Trophoblast cell (in vitro differentiated cells and primary cell): ENCODE results near the gene ZNF862.

Source experiments
- DNase-seq, 2 donors: peaks; one replicate each; pipeline ENCODE4 v3.0.0-alpha.2; 2016
- H2AFZ ChIP-seq: 2 replicates; pipeline ENCODE4 v1.6.1; 2013; ENCODE audit warnings: low read length, moderate library complexity, mild to moderate bottlenecking; ENCODE audit not compliant: insufficient read depth, poor library complexity
- H2AK5ac ChIP-seq: 2 replicates; pipeline ENCODE4 v1.6.1; 2013; ENCODE audit warnings: mild to moderate bottlenecking, low read length
- H2BK120ac ChIP-seq: 2 replicates; pipeline ENCODE4 v1.6.1; 2013; ENCODE audit warnings: low read length, mild to moderate bottlenecking, moderate library complexity; ENCODE audit not compliant: insufficient read depth, poor library complexity
- H2BK12ac ChIP-seq: 2 replicates; pipeline ENCODE4 v1.6.1; 2013; ENCODE audit warnings: mild to moderate bottlenecking, low read length, moderate library complexity
- H2BK5ac ChIP-seq: 2 replicates; pipeline ENCODE4 v1.6.1; 2013; ENCODE audit warnings: low read length, low read depth, moderate library complexity, mild to moderate bottlenecking; ENCODE audit not compliant: poor library complexity
- H3K14ac ChIP-seq: 2 replicates; pipeline ENCODE4 v1.6.1; 2013; ENCODE audit warnings: mild to moderate bottlenecking, low read length
- H3K18ac ChIP-seq: 2 replicates; pipeline ENCODE4 v1.6.1; 2013; ENCODE audit warnings: mild to moderate bottlenecking, low read length
- H3K23ac ChIP-seq: 2 replicates; pipeline ENCODE4 v1.6.1; 2013; ENCODE audit warnings: low read length
- H3K27ac ChIP-seq: 2 replicates; pipeline ENCODE4 v1.5.1; 2013; ENCODE audit warnings: low read depth, mild to moderate bottlenecking, inconsistent platforms, low read length, moderate library complexity
- H3K27me3 ChIP-seq: 2 replicates; pipeline ENCODE4 v1.6.1; 2013; ENCODE audit warnings: inconsistent platforms, mild to moderate bottlenecking, low read length, moderate library complexity; ENCODE audit not compliant: insufficient read depth
- H3K36me3 ChIP-seq, 2 experiments: 1 replicate in 1 of 2; 2 replicates in 1 of 2; pipeline ENCODE4 v1.6.1; 2013; ENCODE audit warnings: low read length in 2 of 2, mild to moderate bottlenecking in 2 of 2, moderate library complexity in 1 of 2; ENCODE audit not compliant: insufficient read depth in 2 of 2, control insufficient read depth in 1 of 2
- H3K4ac ChIP-seq: 2 replicates; pipeline ENCODE4 v1.6.1; 2013; ENCODE audit warnings: low read depth, mild to moderate bottlenecking, low read length, moderate library complexity
- H3K4me1 ChIP-seq, 2 experiments: 1 replicate in 1 of 2; 2 replicates in 1 of 2; pipeline ENCODE4 v1.6.1; 2013; ENCODE audit warnings: low read length in 2 of 2, mild to moderate bottlenecking in 2 of 2, moderate library complexity in 1 of 2; ENCODE audit not compliant: insufficient read depth in 2 of 2, control insufficient read depth in 1 of 2
- H3K4me2 ChIP-seq: 2 replicates; pipeline ENCODE4 v1.6.1; 2013; ENCODE audit warnings: inconsistent platforms, mild to moderate bottlenecking, low read length, moderate library complexity
- H3K4me3 ChIP-seq: 2 replicates; pipeline ENCODE4 v1.5.1; 2013; ENCODE audit warnings: mild to moderate bottlenecking, low read depth, low read length, inconsistent platforms
- H3K79me1 ChIP-seq: one replicate; pipeline ENCODE4 v1.6.1; 2013; ENCODE audit warnings: low read length
- H3K79me2 ChIP-seq: 2 replicates; pipeline ENCODE4 v1.6.1; 2013; ENCODE audit warnings: low read length, mild to moderate bottlenecking; ENCODE audit not compliant: control insufficient read depth, insufficient read depth, poor library complexity
- H3K9ac ChIP-seq: 2 replicates; pipeline ENCODE4 v1.6.1; 2013; ENCODE audit warnings: mild to moderate bottlenecking, low read length
- H3K9me3 ChIP-seq: 2 replicates; pipeline ENCODE4 v1.6.1; 2013; ENCODE audit warnings: low read depth, mild to moderate bottlenecking, control low read depth, inconsistent platforms, low read length; ENCODE audit not compliant: insufficient read depth
- H4K12ac ChIP-seq: 2 replicates; pipeline ENCODE4 v1.6.1; 2013; ENCODE audit warnings: low read depth, mild to moderate bottlenecking, low read length, moderate library complexity
- H4K8ac ChIP-seq: 2 replicates; pipeline ENCODE4 v1.6.1; 2013; ENCODE audit warnings: low read depth, mild to moderate bottlenecking, low read length, moderate library complexity
- H4K91ac ChIP-seq: one replicate; pipeline ENCODE4 v1.6.1; 2013; ENCODE audit warnings: low read depth, mild to moderate bottlenecking, low read length, moderate library complexity
- WGBS: extraction: QIAGEN DNeasy Blood & Tissue Kit; methylation state at CpG from one replicate; pipeline ENCODE4 v1.1.7; 2013; ENCODE audit warnings: missing lambda C conversion rate; ENCODE audit not compliant: insufficient read length, insufficient coverage; ENCODE audit errors: extremely low coverage; 5-methylcytosine and 5-hydroxymethylcytosine counted together

Gene ZNF862

GRCh38 chr7:149824748-149825566 lies 13.2 kb upstream of the ZNF862 start:
- H4K8ac ChIP-seq = no peak overlapping the region
- H3K79me1 ChIP-seq = no peaks in the 10 kb centered on the region
- no peaks in the 10 kb centered on the region for H3K79me2 ChIP-seq
- H2AK5ac ChIP-seq = no peak overlapping the region
- no peak overlapping the region for H3K4ac ChIP-seq
- no CpG with 5 or more reads among the region's 19 CpGs for WGBS
- no peak overlapping the region for H3K14ac ChIP-seq
- no peak overlapping the region for H3K4me2 ChIP-seq
- no peak overlapping the region for H3K23ac ChIP-seq
- no peak overlapping the region for H3K9ac ChIP-seq
- no peak overlapping the region for H3K27ac ChIP-seq
- H2BK120ac ChIP-seq = no peak overlapping the region
- no peak overlapping the region for H2AFZ ChIP-seq
- no peak overlapping the region for H4K91ac ChIP-seq
- H3K27me3 ChIP-seq = no peaks in the 10 kb centered on the region
- no peaks in the 10 kb centered on the region for H3K36me3 ChIP-seq
- no peak overlapping the region for H3K18ac ChIP-seq
- H3K4me3 ChIP-seq = no peak overlapping the region
- H2BK5ac ChIP-seq = no peak overlapping the region
- no peak overlapping the region for H2BK12ac ChIP-seq
- H3K4me1 ChIP-seq = no peaks in the 10 kb centered on the region
- no peak for DNase-seq
- no peak overlapping the region for H4K12ac ChIP-seq
- peaks cover 3% of the 10 kb centered on the region for H3K9me3 ChIP-seq

GRCh38 chr7:149825567-149826343 lies 12.4 kb upstream of the ZNF862 start:
- H3K9me3 ChIP-seq = peaks cover 3% of the 10 kb centered on the region
- H3K27ac ChIP-seq = no peak overlapping the region
- no peak overlapping the region for H4K12ac ChIP-seq
- H2AFZ ChIP-seq = no peak overlapping the region
- H3K14ac ChIP-seq = no peak overlapping the region
- H3K4ac ChIP-seq = no peak overlapping the region
- H2BK5ac ChIP-seq = no peak overlapping the region
- DNase-seq = no peak
- no peak overlapping the region for H3K9ac ChIP-seq
- H2AK5ac ChIP-seq = no peak overlapping the region
- H3K4me1 ChIP-seq = no peaks in the 10 kb centered on the region
- no peak overlapping the region for H4K8ac ChIP-seq
- no CpG with 5 or more reads among the region's 19 CpGs for WGBS
- no peaks in the 10 kb centered on the region for H3K79me2 ChIP-seq
- no peak overlapping the region for H3K23ac ChIP-seq
- no peak overlapping the region for H3K18ac ChIP-seq
- no peaks in the 10 kb centered on the region for H3K27me3 ChIP-seq
- H3K36me3 ChIP-seq = no peaks in the 10 kb centered on the region
- no peak overlapping the region for H2BK12ac ChIP-seq
- H3K79me1 ChIP-seq = no peaks in the 10 kb centered on the region
- H3K4me2 ChIP-seq = no peak overlapping the region
- H3K4me3 ChIP-seq = no peak overlapping the region
- no peak overlapping the region for H2BK120ac ChIP-seq
- H4K91ac ChIP-seq = no peak overlapping the region

- no peak overlapping the region for H3K4ac ChIP-seq
- no peaks in the 10 kb centered on the region for H3K27me3 ChIP-seq
- no peak overlapping the region for H2BK120ac ChIP-seq
- H3K27ac ChIP-seq = no peak overlapping the region
- H3K23ac ChIP-seq = no peak overlapping the region
- H3K9me3 ChIP-seq = peaks cover 4% of the 10 kb centered on the region
- H3K4me2 ChIP-seq = no peak overlapping the region
- H2AFZ ChIP-seq = no peak overlapping the region
- H3K14ac ChIP-seq = no peak overlapping the region
- no peaks in the 10 kb centered on the region for H3K79me2 ChIP-seq
- H2BK12ac ChIP-seq = no peak overlapping the region
- H4K91ac ChIP-seq = no peak overlapping the region
- H4K8ac ChIP-seq = no peak overlapping the region
- H3K36me3 ChIP-seq = no peaks in the 10 kb centered on the region
- no peak overlapping the region for H2BK5ac ChIP-seq
- H3K18ac ChIP-seq = no peak overlapping the region
- no CpG with 5 or more reads among the region's 12 CpGs for WGBS
- no peak overlapping the region for H4K12ac ChIP-seq
- no peak overlapping the region for H3K9ac ChIP-seq
- no peak overlapping the region for H3K4me3 ChIP-seq
- H3K79me1 ChIP-seq = no peaks in the 10 kb centered on the region
- no peaks in the 10 kb centered on the region for H3K4me1 ChIP-seq
- H2AK5ac ChIP-seq = no peak overlapping the region
- DNase-seq = no peak
These were observed 11.7 kb upstream of the ZNF862 start for GRCh38 chr7:149826344-149827088.

GRCh38 chr7:149827089-149827981 lies 10.8 kb upstream of the ZNF862 start:
- Histone ChIP-seq H4K12ac (no peak overlapping the region), H3K23ac (no peak overlapping the region), H4K91ac (no peak overlapping the region), H3K4me3 (no peak overlapping the region), H3K4me1 (no peaks in the 10 kb centered on the region), H2BK5ac (no peak overlapping the region), H3K27me3 (no peaks in the 10 kb centered on the region), H4K8ac (no peak overlapping the region), H3K27ac (no peak overlapping the region), H2AFZ (no peak overlapping the region), H3K9ac (no peak overlapping the region), H3K14ac (no peak overlapping the region), H3K79me2 (no peaks in the 10 kb centered on the region), H3K4ac (no peak overlapping the region), H2BK120ac (no peak overlapping the region), H2BK12ac (no peak overlapping the region), H3K36me3 (no peaks in the 10 kb centered on the region), H2AK5ac (no peak overlapping the region), H3K4me2 (no peak overlapping the region), H3K79me1 (no peaks in the 10 kb centered on the region), H3K9me3 (peaks cover 4% of the 10 kb centered on the region), H3K18ac (no peak overlapping the region)
- no CpG with 5 or more reads among the region's 23 CpGs for WGBS
- no peak for DNase-seq
